ENCODE data around the gene ABCA13.

The ABCA13 gene

DNA sequence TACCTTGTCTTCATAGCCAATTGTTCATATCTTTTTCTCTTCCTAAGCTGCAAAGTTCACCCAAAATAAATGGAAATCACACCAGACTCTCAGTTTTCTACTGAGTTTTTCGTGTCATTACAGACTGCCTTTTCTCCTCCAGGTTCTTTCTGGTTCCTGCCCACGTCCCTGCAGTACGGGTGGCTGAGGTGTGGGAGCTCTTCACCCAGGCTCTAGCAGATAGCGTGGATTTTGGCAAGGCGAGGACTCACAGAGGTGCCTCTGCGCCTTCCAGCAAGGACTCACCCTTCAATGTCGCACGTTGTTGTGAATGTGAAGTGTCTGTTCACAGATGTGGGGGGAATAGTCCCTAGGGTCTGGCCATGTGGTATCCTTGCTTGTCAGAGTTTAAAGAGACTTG, 71.6 kb downstream of the ABCA13 start:
- DNase-seq (ENCODE audit: low read depth in 1 of 2, low spot score in 1 of 2), result no peak

DNA sequence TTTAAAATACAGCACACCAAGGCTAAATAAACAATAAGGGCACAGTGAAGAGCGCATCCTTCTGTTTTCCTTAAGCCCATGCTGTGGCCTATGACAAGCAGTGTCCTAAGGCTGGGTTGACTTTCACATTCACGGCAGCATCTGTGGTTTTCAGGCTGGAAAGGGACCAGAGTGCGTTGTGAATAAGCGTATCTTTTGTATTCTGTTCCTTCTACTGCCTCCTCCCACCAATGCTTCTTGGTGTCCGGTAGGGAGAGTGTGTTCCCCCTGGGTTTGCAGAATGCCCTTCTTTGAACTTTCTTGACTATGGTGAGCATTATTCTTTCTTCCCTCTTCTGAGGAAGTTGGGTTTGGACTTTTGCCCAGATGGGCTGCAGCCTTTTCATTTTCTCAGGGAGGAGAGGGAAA, 73.6 kb downstream of the ABCA13 start:
- no peak for DNase-seq (ENCODE audit: low read depth in 1 of 2, low spot score in 1 of 2)

DNA sequence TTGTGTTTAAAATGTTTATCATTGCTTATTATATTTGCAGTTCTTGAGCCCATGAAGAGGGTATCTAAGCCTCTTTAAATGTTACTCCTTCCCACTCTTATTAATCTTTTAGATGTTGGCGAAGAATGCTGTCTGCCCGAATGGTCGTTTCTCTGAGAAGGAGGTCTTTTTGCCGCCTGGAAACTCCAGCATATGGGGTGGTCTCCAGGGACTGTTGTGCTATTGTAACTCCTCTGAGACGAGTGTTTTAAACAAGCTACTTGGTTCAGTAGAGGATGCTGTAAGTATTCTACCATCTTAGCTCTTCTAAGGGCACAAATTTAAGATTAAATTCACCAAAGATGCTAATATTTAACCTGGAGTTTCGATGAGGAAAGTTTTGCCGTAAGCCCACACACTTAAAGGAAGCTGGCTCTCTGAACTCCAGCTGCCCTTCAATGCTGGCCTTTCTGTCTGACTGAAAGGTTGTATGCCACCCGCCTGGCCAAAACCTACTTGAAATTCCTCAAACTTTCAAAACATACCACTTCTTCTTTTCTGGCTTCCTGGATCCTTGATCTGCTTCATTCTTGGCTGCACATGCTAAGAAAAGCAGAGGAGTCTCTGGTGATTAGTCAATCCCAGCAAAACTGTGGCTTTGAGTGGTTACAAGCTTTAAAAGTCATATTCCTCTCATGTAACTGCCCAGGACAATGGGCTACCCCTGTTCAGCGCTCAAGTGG, 74.7 kb downstream of the ABCA13 start:
- no peak for DNase-seq (ENCODE audit: low read depth in 1 of 2, low spot score in 1 of 2)

DNA sequence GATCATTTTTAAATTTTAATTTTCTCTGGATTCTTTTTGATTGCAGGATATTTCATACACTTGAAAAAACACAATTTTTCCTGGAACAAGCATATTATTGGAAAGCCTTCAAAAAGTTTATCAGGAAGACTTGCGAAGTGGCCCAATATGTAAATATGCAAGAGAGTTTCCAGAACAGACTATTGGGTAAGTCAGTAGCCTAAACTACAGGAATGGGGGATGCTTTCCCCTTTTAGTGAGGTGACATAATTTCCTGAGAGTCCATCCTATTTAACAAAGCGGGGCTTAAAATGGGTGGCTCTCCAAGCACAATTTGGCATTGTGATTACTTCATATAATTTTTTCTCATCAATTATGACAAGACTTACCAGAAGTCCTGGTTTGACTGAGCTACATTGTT, 77.9 kb downstream of the ABCA13 start:
- no peak for DNase-seq (ENCODE audit: low read depth in 1 of 2, low spot score in 1 of 2)

DNA sequence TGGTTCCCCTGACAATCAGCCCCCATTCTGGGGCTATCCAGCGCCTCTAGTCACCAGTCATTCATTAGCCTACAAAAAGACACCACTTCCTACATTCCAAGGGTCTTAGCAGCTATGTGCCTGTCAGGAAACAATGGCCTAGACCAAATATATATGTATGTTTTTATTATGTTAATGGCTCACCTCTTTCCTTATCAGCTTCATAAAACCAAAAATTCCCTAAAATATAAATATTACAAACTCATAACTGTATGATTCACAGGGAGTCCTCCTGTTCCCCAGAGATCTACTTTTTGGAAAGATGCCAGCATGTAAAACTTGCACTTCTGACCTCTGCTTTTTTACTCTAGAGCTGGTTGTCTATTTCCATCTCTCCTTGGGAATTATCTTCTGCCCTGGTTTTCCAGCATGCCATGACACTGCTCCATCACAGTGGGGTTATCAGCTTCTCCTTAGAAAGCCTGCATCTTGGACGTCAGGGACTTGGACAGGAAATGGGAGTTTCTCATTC, 79.2 kb downstream of the ABCA13 start:
- no peak for DNase-seq (ENCODE audit: low read depth in 1 of 2, low spot score in 1 of 2)

DNA sequence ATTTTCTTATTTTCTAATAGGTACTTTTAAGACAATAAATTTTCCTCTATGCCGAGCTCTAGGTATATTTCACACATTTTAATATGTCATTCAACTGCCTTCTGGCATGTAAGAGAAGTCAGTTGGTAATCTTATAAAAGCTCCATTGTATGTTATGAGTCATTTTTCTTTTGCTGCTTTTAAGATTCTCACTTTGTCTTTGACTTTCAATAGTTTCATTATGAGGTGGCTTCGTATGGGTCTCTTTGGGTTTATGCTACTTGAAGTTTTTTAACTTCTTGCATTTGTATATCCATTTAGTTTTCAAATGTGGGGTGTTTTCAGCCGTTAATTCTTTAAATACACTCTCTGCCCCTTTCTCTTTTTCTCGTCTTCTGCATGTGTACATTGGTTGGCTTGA, 80.5 kb downstream of the ABCA13 start:
- no peak for DNase-seq (ENCODE audit: low read depth in 1 of 2, low spot score in 1 of 2)

DNA sequence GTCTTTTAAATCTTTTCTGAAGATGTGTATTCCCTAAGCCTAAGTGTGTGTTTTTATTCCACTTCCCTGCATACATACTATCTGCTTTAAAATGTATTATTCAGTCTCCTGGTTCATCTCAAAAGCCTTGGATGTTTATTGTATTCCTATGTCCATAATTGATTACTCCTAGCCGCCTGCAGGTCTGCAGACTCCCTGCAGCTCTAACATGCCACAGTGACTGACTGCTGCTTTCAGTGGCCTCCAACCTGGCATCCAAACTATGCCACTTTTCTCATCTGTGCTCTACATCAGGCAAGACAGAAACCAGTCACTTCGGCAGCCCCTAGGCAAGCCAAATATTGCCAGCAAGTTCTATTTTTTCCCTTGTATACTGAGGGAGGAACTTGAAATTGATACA, 81.7 kb downstream of the ABCA13 start:
- DNase-seq (ENCODE audit: low read depth in 1 of 2, low spot score in 1 of 2), result no peak

DNA sequence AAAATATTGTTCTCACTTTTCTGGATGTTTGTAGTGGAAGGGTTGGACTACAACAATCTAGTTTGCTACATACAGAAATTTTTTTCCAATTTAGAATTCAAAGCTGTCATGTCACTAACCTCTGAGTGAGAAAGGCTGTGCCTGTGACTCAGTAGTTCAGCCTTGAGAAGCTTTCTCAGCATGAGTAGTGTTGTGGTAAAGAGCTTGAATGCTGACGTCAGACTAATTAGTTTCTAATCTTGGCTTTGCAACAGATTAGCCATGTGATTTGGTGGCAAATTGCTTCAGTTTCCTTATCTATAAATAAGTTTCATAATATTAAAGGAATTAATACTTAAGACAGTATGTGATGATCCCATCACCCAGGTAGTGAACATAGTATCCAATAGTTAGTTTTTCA, 83.8 kb downstream of the ABCA13 start:
- no peak for DNase-seq (ENCODE audit: low read depth in 1 of 2, low spot score in 1 of 2)

DNA sequence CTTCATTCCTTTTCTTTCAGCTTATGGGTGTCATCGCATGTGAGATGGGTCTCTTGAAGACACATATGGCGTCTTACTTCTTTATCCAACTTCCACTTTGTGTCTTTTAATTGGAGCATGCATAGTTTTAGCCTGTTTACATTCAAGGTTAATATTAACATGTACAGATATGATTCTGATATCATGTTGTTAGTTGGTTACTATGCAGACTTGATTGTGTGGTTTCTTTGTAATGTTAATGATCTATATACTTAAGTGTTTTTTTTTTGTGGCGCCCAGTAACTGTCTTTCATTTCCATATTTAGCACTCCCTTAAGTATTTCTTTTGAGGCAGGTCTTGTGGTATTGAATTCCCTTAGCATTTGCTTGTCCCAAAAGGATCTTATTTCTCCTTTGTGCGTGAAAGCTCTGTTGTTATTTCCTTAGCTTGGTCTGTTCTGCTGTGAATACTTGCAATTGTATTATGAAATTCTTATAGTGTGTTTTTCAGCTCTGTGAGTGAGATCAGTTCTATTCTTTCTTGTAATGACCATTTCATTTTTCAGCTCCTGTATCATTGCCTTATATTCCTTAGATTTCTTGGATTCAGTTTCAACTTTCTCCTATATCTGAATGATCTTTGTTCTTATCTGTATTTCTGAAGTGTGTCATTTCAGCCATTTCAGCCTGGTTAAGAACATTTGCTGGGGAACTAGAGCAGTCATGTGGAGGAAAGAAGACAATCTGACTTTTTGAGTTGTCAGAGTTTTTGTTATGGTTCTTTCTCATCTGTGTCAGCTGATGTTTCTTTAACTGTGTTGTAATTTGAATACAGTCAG, 88.4 kb downstream of the ABCA13 start:
- DNase-seq (ENCODE audit: low read depth in 1 of 2, low spot score in 1 of 2), result no peak

DNA sequence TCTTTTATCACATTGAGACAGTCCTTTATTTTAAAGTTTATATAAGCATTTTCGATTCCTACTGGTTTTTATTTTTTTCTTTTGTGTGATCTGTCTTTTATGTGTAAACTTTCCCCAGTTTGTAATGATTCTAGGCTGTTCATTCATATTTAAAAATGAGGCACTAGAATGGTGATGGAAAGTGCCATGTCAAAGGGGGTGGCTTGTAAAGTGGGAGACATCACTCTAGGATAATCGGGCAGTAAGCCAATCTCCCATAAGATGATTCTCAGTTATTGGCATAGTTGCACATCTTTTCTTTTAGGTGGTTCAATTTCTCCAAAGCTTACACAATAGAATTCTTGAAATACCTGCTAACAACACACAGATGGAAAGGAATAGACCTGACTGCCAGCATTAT, 90.4 kb downstream of the ABCA13 start:
- no peak for DNase-seq (ENCODE audit: low read depth in 1 of 2, low spot score in 1 of 2)

DNA sequence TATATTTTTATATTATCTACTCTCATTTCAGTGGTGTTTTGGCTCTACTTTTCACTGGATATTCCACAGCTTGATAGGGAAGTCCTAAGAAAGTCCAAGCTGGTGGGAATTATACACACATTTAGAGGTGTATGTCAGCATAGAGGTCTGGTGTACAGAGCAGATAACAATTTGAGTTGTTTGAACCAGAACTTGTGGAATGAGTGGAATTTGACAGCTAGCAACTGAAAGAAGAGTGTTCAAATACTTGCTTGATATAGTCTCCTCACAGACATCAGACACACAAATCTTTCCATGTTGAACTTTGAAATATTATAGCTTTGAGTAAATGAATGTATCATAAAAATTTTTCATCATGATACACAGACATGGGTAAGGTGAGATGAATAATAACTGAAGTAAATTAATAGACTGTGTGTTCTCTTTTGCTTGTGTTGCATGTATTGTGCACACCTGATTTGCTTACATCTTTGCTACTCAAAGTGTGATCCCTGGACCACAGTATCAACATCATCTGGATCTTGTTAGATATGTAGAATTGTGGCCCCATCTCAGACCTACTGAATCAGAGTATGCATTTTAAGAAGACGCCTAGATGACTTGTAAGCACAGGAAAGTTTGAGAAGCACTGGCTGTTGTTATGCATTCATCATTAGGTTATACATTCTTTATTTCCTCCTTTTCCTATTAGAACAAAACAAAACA, 91.5 kb downstream of the ABCA13 start:
- no peak for DNase-seq (ENCODE audit: low read depth in 1 of 2, low spot score in 1 of 2)

DNA sequence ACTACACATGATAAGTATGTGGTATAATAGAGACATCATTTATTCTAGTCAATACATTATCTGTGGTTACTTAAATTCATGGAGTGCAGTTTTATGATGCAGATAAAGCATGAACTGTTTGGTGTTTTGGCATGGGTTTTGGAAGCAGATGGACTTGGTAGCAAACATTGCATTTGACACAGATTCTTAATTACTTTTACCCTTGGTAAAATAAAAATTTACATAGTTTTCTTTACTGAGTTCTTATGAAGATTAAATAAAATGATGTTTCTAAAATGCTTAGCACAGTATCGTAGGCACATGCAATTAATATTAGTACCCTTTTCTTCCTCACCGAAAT, 92.0 kb downstream of the ABCA13 start:
- DNase-seq (ENCODE audit: low read depth in 1 of 2, low spot score in 1 of 2), result no peak

DNA sequence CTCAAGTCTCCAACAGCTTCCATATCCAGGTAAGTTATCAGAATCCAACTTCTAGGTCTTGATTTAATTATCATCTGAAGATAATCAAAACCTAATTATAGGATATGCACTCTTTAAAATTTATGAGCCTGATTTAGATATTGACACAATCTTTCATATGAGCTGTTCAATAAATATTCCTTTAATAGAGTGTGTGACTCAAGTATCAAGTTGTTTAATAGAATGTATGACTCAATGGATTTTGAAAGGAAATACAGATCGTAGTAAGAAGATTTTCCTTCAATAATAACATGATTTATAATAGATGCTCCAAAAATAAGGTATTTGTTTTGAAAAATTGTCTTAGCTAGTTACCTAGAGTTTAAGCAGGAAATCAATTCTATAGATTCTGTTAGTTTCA, 97.8 kb downstream of the ABCA13 start:
- DNase-seq (ENCODE audit: low read depth in 1 of 2, low spot score in 1 of 2), result no peak

DNA sequence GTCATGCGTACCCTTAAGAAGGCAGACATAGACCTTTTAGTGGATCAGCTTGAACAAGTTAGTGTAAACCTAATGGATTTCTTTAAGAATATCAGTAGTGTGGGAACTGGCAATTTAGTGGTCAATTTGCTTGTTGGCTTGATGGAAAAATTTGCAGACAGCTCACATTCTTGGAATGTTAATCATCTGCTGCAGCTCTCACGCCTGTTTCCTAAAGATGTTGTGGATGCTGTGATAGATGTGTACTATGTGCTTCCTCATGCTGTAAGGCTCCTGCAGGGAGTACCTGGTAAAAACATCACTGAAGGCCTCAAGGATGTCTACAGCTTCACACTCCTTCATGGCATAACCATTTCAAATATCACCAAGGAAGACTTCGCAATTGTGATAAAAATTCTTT, 103.4 kb downstream of the ABCA13 start:
- DNase-seq (ENCODE audit: low read depth in 1 of 2, low spot score in 1 of 2), result no peak

DNA sequence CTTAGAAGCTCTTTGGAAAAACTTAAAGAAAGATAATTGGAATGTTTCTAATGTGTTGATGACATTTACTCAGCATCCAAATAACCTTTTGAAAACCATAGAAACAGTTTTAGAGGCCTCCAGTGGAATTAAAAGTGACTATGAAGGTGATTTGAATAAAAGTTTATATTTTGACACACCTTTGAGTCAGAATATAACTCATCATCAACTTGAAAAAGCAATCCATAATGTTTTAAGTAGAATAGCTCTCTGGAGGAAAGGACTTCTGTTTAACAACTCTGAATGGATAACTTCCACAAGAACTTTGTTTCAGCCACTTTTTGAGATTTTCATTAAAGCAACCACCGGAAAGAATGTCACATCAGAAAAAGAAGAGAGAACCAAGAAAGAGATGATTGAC, 108.2 kb downstream of the ABCA13 start:
- no peak for DNase-seq (ENCODE audit: low read depth in 1 of 2, low spot score in 1 of 2)

DNA sequence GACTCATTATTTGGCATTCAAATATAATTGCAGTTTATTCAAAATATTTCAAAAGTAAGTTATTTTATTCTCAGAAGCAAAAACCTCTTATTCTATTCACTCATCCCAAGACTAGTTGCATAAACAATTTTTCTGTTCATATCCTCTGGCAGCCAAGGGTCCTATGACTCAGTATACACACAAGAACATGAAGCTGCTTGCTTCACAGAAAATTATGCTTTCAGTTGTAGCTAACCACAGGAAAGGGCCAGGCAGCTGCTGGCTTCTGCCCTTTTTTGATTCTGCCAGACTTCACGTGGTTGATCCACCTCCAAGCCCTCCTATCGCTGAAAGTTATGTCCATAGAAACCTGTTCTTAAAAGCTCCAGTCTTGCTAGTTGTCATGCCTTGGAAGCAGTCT, 108.8 kb downstream of the ABCA13 start:
- no peak for DNase-seq (ENCODE audit: low read depth in 1 of 2, low spot score in 1 of 2)

DNA sequence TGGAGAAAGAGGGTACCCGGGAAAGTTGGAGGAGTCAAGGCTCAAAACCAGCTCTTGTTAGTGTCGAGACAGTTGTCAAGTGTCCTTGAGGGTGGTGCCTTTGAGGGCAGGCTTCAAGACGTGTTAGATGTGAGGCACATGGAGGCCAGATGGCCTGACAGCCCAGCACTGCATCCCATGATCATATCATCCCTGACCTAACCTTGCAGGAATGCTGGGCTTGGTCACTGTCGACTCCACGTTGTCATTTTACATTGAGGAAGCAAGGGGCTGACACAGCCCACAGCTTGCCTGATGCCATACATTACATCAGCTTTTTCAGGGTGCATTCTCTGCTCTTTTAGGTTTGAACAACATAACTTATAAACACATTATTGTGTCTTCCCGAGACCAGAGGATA, 114.1 kb downstream of the ABCA13 start:
- no peak for DNase-seq (ENCODE audit: low read depth in 1 of 2, low spot score in 1 of 2)

DNA sequence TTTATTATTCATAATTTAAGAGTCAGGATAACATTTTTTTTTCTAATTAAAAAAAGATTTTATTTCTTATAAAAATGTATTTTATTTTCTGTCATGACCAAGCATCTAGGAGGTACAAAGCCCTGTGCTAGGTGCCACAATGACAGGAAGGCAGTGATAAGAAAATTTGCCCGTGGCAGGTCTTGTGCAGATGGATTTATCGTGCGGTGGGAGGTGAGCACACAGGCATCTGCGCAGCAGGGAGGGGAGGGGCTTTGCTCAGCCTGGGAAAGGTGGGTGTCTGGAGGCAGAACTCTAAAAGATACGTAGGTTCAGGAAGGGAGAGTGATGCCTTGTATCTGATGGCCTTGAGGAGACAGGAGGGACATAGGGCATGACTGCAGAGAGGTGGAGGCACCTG, 115.6 kb downstream of the ABCA13 start:
- DNase-seq (ENCODE audit: low read depth in 1 of 2, low spot score in 1 of 2), result no peak

DNA sequence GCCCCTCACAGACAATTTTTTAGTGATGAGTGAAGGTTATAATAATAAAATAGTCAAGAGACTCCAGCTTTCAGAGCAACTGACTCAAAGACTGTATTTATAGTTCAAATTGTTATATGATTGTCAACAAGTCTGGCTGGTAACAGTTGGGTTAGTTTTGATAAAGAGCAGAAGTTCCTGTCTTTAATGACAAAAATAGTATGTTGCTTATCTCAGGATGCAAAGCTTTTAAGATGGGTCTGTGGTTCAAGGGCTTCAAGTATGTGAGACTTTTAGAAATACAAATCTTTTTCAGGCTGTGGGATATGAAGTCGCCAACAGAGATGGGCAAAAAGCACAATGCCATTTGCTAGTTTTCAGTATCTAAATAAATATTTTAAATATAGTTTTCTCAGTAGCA, 118.4 kb downstream of the ABCA13 start:
- DNase-seq (ENCODE audit: low read depth in 1 of 2, low spot score in 1 of 2), result no peak

DNA sequence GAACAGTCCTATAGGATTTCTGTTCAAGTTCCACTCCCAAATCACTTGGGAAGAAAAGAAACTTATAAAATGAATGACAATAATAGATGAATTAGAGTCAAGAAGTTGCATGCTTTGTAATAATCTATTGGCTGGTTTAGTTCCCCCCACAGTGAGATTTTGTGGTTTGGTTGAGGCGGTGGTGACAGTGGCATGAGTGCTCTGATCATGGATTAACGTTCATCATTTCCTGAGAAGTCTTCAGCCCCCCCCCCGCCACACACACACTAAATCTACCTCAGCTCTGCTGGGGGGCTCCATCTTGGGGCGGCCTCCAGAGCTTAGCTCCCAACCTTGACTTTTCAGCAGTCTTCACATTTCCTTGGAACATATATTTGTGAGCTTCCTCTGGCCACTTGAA, 121.7 kb downstream of the ABCA13 start:
- DNase-seq (ENCODE audit: low read depth in 1 of 2, low spot score in 1 of 2), result no peak

DNA sequence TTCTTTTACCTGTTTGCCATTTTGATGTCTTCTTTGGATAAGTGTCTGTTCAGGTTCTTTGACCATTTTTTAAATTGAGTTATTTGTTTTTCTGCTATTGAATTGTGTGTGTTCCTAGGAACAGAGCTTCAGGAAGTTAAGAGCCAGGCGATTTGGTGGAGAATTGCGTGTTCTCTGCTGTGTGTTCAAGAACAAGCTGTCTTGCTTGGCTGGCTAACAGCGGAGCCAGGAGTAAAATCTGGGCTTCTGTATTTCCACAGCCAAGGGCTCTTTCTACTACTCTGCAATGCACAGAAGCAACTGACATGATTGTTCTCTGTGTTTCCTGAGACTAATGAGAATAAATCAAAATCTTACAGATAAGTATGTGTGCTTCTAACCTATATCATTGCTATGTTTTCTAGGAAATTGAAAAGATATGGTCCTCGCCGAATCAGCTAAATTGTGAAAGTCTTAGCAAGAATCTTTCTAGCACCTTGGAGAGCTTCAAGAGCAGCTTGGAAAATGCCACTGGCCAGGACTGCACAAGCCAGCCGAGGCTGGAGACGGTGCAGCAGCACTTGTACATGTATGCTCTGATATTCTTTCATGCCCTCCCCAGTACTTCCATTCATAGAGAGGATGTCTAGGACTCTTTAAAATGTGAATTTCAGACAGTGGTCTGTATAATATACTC, 124.2 kb downstream of the ABCA13 start:
- DNase-seq (ENCODE audit: low read depth in 1 of 2, low spot score in 1 of 2), result no peak

DNA sequence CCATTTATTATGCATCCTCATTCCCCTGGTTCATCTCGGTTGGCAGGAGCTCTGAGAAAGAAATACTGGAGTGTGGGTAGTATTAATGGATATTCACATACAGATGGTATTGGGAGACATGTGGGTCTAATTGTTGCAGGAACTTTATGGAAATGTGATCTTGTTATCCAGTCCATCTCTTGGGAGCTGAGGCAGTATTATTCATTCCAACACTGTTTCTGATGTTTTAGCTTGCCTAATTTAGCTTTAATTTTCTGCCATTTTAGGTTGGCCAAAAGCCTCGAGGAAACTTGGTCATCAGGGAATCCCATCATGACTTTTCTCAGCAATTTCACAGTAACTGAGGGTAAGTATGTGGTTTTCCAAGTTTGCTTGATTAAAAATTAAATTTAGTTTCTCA, 125.7 kb downstream of the ABCA13 start:
- no peak for DNase-seq (ENCODE audit: low read depth in 1 of 2, low spot score in 1 of 2)
